ENCODE data around the gene FHIT. TPM values are rescaled to one million over a fixed set of nuclear protein-coding genes. Genes with fewer than 3 reads are reported as not detected.

The FHIT gene
- total RNA-seq, 2 experiments from 2014 or later: 7.6 to 7.9 TPM

DNA sequence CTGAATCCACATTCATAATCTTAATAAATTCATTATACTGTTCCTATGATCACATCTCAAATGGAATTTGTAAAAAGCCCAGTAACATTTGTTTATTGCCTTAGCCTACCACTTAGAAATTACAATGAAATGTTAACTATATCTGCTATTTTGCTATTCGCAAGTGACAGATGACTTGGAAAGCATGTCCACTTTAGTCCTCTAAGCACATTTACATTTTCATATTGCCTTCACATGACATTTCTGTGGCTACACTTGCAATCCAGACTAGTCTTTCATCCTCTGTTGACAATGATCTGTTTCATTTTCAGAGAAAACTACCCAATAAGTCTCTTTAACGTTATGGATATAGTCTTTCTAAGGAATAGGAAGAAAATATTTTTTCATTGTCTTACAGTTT is 741.8 kb downstream of the FHIT start:
- no peak overlapping the region for H3K27ac Mint-ChIP-seq

DNA sequence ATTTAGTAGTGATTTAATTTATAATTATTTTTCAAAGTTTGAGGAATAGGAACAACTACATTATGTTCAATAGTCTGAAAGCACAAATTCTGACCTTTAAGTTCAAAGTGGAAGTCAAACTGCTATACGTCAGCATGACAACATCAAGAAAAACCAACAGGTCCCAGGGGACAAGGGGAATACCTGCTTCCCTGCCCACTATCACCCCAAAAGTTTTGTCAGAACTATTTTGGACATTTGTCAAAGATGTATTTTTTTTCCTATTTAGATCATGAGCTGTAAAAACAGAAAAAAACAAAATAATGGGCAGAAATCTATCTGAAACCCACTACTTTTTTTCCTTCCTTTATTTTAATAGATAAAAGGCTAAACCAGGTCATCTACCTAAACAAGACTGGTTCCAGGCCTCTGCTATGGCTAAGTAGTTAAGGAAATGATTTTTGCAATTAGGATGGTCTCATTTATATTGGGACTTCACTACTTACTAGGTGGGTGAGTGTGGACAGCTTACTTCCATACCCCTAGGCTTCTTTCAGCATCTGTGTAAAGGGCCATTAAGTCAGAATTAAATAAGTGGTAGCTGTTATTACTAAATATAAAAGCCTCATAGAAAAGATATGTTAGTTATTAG is 746.3 kb downstream of the FHIT start:
- H3K36me3 Mint-ChIP-seq (ENCODE audit: low read depth): no peaks in the 10 kb centered on the region
- no peaks in the 10 kb centered on the region for H3K27me3 Mint-ChIP-seq
- ChIA-PET CTCF (no interaction called here), POLR2A (no interaction called here)
- H3K27ac Mint-ChIP-seq: no peak overlapping the region
- H3K9me3 Mint-ChIP-seq: no peaks in the 10 kb centered on the region
- H3K4me3 Mint-ChIP-seq: no peak overlapping the region
- H3K4me1 Mint-ChIP-seq (ENCODE audit: low read depth): no peaks in the 10 kb centered on the region
- intact Hi-C loops (cut with micrococcal nuclease): no loop called here
- TF ChIP-seq, protein P1, sequence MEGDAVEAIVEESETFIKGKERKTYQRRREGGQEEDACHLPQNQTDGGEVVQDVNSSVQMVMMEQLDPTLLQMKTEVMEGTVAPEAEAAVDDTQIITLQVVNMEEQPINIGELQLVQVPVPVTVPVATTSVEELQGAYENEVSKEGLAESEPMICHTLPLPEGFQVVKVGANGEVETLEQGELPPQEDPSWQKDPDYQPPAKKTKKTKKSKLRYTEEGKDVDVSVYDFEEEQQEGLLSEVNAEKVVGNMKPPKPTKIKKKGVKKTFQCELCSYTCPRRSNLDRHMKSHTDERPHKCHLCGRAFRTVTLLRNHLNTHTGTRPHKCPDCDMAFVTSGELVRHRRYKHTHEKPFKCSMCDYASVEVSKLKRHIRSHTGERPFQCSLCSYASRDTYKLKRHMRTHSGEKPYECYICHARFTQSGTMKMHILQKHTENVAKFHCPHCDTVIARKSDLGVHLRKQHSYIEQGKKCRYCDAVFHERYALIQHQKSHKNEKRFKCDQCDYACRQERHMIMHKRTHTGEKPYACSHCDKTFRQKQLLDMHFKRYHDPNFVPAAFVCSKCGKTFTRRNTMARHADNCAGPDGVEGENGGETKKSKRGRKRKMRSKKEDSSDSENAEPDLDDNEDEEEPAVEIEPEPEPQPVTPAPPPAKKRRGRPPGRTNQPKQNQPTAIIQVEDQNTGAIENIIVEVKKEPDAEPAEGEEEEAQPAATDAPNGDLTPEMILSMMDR (IDR thresholded peaks at IDR 0.05): no peak
- DNase-seq (no peak), ATAC-seq (no peak)

More for the DNA sequence above, 741.8 kb downstream of the FHIT start:
- H3K4me1 Mint-ChIP-seq (ENCODE audit: low read depth): no peaks in the 10 kb centered on the region
- H3K27me3 Mint-ChIP-seq: no peaks in the 10 kb centered on the region
- DNase-seq (no peak), ATAC-seq (no peak)
- intact Hi-C loops (cut with micrococcal nuclease): no loop called here
- TF ChIP-seq, protein P1 (IDR thresholded peaks at IDR 0.05): no peak
- no peaks in the 10 kb centered on the region for H3K36me3 Mint-ChIP-seq (ENCODE audit: low read depth)
- H3K4me3 Mint-ChIP-seq: no peak overlapping the region
- peaks cover 3% of the 10 kb centered on the region for H3K9me3 Mint-ChIP-seq
- ChIA-PET CTCF (interaction anchor here (0.8 kb wide), 1 partner anchor 39 kb away, joined by 3 read pairs; no protein-coding TSS in a partner anchor), POLR2A (no interaction called here)

DNA sequence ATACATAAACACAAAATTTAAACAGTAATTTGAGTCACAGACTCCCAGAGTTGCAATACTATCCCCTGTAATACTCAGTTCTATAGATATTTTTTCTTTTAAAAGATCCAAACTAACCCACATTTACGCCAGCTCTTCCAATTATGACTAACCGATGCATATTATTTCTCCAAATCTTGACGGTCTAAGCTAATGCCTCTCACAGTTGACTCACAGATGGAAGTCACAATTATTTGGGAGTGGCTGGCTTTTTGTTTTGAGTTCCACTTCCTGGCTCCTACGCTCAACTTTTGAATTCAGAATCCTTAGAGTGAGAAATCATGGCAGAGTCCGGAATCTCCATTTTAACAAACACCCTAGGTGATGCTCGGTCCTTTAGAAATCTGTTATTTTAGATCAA is 749.9 kb downstream of the FHIT start:
- Mint-ChIP-seq H3K27me3 (no peaks in the 10 kb centered on the region), H3K36me3 (ENCODE audit: low read depth) (no peaks in the 10 kb centered on the region), H3K4me1 (ENCODE audit: low read depth) (no peaks in the 10 kb centered on the region), H3K27ac (no peak overlapping the region), H3K9me3 (peaks cover 1% of the 10 kb centered on the region), H3K4me3 (no peak overlapping the region)
- CTCF ChIA-PET: no interaction called here
- intact Hi-C loops (cut with micrococcal nuclease): no loop called here
- TF ChIP-seq, protein P1 (IDR thresholded peaks at IDR 0.05): no peak
- ATAC-seq: no peak
- no peak for DNase-seq
- POLR2A ChIA-PET: no interaction called here

DNA sequence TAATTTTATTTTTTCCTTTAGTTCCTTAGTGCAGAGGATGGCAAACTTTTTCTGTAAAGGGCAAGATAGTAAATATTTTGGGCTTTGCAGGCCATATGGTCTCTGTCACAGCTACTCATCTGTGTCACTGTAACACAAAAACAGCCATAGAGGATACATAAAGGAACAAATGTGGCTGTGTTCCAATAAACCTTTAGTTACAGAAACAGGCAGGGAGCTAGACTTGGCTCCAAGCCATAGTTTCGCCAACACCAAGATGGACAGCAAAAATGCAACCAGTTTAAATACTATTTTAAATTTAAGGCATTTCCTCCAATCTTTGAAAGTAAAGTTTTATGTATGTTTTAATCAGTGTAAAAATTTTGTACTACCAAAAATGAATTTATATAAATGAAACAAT is 753.4 kb downstream of the FHIT start:
- intact Hi-C loops (cut with micrococcal nuclease): no loop called here
- H3K4me3 Mint-ChIP-seq: no peak overlapping the region
- H3K27ac Mint-ChIP-seq: no peak overlapping the region
- H3K4me1 Mint-ChIP-seq (ENCODE audit: low read depth): no peaks in the 10 kb centered on the region
- TF ChIP-seq, protein P1 (IDR thresholded peaks at IDR 0.05): no peak
- H3K9me3 Mint-ChIP-seq: peaks cover 1% of the 10 kb centered on the region
- DNase-seq (no peak), ATAC-seq (no peak)
- ChIA-PET CTCF (interaction anchor here (0.6 kb wide), 1 partner anchor 74 kb away, joined by 3 read pairs; no protein-coding TSS in a partner anchor), POLR2A (interaction anchor here (1.2 kb wide), 1 partner anchor 52 kb away, joined by 3 read pairs; no protein-coding TSS in a partner anchor)
- no peaks in the 10 kb centered on the region for H3K36me3 Mint-ChIP-seq (ENCODE audit: low read depth)
- H3K27me3 Mint-ChIP-seq: no peaks in the 10 kb centered on the region

DNA sequence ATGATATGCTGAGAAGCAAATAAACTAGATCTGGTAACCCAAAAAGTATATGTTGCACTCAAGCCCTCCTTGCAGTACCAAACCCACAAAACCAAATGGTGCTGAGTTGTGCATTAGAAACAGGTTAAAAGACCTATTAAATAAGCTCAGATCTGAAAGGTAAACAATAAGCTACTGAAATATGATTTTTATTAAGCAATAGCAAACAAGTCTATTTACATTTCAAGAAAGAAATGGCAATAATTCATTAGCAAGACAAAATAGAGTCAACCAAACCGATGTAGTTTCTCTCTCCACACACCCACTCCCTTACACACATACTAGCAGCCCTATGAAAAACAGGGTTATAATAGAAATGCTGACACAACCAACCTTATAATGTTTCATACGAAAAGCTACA is 760.3 kb downstream of the FHIT start:
- Mint-ChIP-seq H3K36me3 (ENCODE audit: low read depth) (no peaks in the 10 kb centered on the region), H3K27me3 (no peaks in the 10 kb centered on the region), H3K4me3 (no peak overlapping the region), H3K4me1 (ENCODE audit: low read depth) (no peaks in the 10 kb centered on the region), H3K9me3 (no peaks in the 10 kb centered on the region), H3K27ac (no peak overlapping the region)
- ATAC-seq (no peak), DNase-seq (no peak)
- TF ChIP-seq, protein P1 (IDR thresholded peaks at IDR 0.05): no peak
- POLR2A ChIA-PET: interaction anchor here (1.0 kb wide), 1 partner anchor 9 kb away, joined by 3 read pairs; no protein-coding TSS in a partner anchor
- CTCF ChIA-PET: no interaction called here
- intact Hi-C loops (cut with micrococcal nuclease): no loop called here

All from activated CD8-positive, alpha-beta T cell treated with anti-CD3 and anti-CD28 coated beads for 36 hours (primary cell).